Activated CD8-positive, alpha-beta memory T cell treated with anti-CD3 and anti-CD28 coated beads, Interleukin-2, amount 10 ng/mL, durations not matched to agents 7 days and 5 days (primary cell): ENCODE data around the gene MMP28. TPM values are rescaled to one million over a fixed set of nuclear protein-coding genes. Genes with fewer than 3 reads are reported as not detected.

Experiments used
- ATAC-seq: fragments of 150-1000 bp; cut with Tn5 transposase; one replicate; pipeline ENCODE4 v1.10.0; 2021; ENCODE audit warnings: moderate library complexity
- CTCF ChIA-PET: fragments of 350-600 bp; sonication (Branson Sonifier 250); formaldehyde crosslinking; loops from one replicate; lab custom pipeline; 2021; ENCODE audit warnings: antibody characterized with exemption; lab: Charles Lee
- DNase-seq: peaks from one replicate; pipeline ENCODE4 v3.0.0-alpha.2; 2020
- H3K27ac Mint-ChIP-seq: one replicate; pipeline ENCODE4 v1.8.0; 2021; ENCODE audit warnings: mild to moderate bottlenecking, mixed read lengths
- H3K27me3 Mint-ChIP-seq: one replicate; pipeline ENCODE4 v1.8.0; 2021; ENCODE audit warnings: mixed read lengths
- H3K36me3 Mint-ChIP-seq: one replicate; pipeline ENCODE4 v1.8.0; 2021; ENCODE audit warnings: mild to moderate bottlenecking, mixed read lengths
- H3K4me1 Mint-ChIP-seq: one replicate; pipeline ENCODE4 v1.8.0; 2021; ENCODE audit warnings: mixed read lengths
- H3K4me3 Mint-ChIP-seq: one replicate; pipeline ENCODE4 v1.8.0; 2021; ENCODE audit warnings: mild to moderate bottlenecking, moderate library complexity, mixed read lengths
- H3K9me3 Mint-ChIP-seq: one replicate; pipeline ENCODE4 v1.8.0; 2022; ENCODE audit warnings: low read depth, mixed read lengths
- total RNA-seq, 2 experiments: library from RNA; stranded (reverse); gene quantifications; one replicate each; pipeline ENCODE4 v1.2.3, GENCODE V29; 2021

Gene MMP28
- total RNA-seq, 2 experiments from 2014 or later = not detected

GRCh38 chr17:35773129-35773528 is 22.3 kb downstream of the MMP28 start:
- H3K36me3 Mint-ChIP-seq = no peaks in the 10 kb centered on the region
- ATAC-seq (no peak), DNase-seq (no peak)
- CTCF ChIA-PET = interaction anchor here (1.8 kb wide), 1 partner anchor 9 kb away, joined by 6 read pairs; no protein-coding TSS in a partner anchor
- H3K4me3 Mint-ChIP-seq = no peak overlapping the region
- H3K9me3 Mint-ChIP-seq = no peaks in the 10 kb centered on the region
- H3K4me1 Mint-ChIP-seq = no peaks in the 10 kb centered on the region
- no peak overlapping the region for H3K27ac Mint-ChIP-seq
- H3K27me3 Mint-ChIP-seq = peaks cover 45% of the 10 kb centered on the region

GRCh38 chr17:35769895-35770486 is 25.4 kb downstream of the MMP28 start:
- H3K36me3 Mint-ChIP-seq = no peaks in the 10 kb centered on the region
- ATAC-seq = no peak
- H3K4me1 Mint-ChIP-seq = peaks cover 5% of the 10 kb centered on the region
- CTCF ChIA-PET = interaction anchor here (2.1 to 12.5 kb wide), 2 partner anchors 12 to 39 kb away, joined by 5 to 368 read pairs; partner anchors contain the start of gene TAF15
- H3K27me3 Mint-ChIP-seq = peaks cover 26% of the 10 kb centered on the region
- H3K4me3 Mint-ChIP-seq = no peak overlapping the region
- no peaks in the 10 kb centered on the region for H3K9me3 Mint-ChIP-seq
- DNase-seq = no peak
- H3K27ac Mint-ChIP-seq = no peak overlapping the region

- no peak overlapping the region for H3K27ac Mint-ChIP-seq
- CTCF ChIA-PET = interaction anchor here (1.1 to 12.5 kb wide), 3 partner anchors 40 to 456 kb away, joined by 3 to 368 read pairs (median 3); partner anchors contain the start of gene TAF15
- no peaks in the 10 kb centered on the region for H3K36me3 Mint-ChIP-seq
- H3K4me3 Mint-ChIP-seq = no peak overlapping the region
- peaks cover 22% of the 10 kb centered on the region for H3K27me3 Mint-ChIP-seq
- H3K9me3 Mint-ChIP-seq = no peaks in the 10 kb centered on the region
- DNase-seq (no peak), ATAC-seq (no peak)
- H3K4me1 Mint-ChIP-seq = peaks cover 12% of the 10 kb centered on the region
Measured at GRCh38 chr17:35768797-35769196, 26.6 kb downstream of the MMP28 start.

GRCh38 chr17:35766903-35767510 is 28.4 kb downstream of the MMP28 start:
- Mint-ChIP-seq H3K27ac (no peak overlapping the region), H3K36me3 (no peaks in the 10 kb centered on the region), H3K9me3 (no peaks in the 10 kb centered on the region), H3K4me1 (peaks cover 13% of the 10 kb centered on the region), H3K4me3 (no peak overlapping the region), H3K27me3 (peaks cover 7% of the 10 kb centered on the region)
- DNase-seq (no peak), ATAC-seq (no peak)
- CTCF ChIA-PET = interaction anchor here (0.7 to 12.5 kb wide), 11 partner anchors 10 to 188 kb away, joined by 3 to 368 read pairs (median 5); partner anchors contain the start of genes GAS2L2, MMP28, PEX12 and TAF15

GRCh38 chr17:35766489-35766877 is 29.0 kb downstream of the MMP28 start:
- Mint-ChIP-seq H3K36me3 (no peaks in the 10 kb centered on the region), H3K4me3 (no peak overlapping the region), H3K27ac (no peak overlapping the region), H3K27me3 (peaks cover 3% of the 10 kb centered on the region), H3K9me3 (no peaks in the 10 kb centered on the region), H3K4me1 (peaks cover 13% of the 10 kb centered on the region)
- no peak for DNase-seq
- ATAC-seq = no peak
- CTCF ChIA-PET = interaction anchor here (0.8 to 12.5 kb wide), 9 partner anchors 11 to 187 kb away, joined by 3 to 368 read pairs (median 5); partner anchors contain the start of genes GAS2L2, MMP28, PEX12 and TAF15

- no peak overlapping the region for H3K27ac Mint-ChIP-seq
- CTCF ChIA-PET = interaction anchor here (0.8 to 12.5 kb wide), 10 partner anchors 15 to 638 kb away, joined by 3 to 368 read pairs (median 18); partner anchors contain the start of genes GAS2L2, MMP28 and TAF15
- DNase-seq (no peak), ATAC-seq (no peak)
- H3K4me1 Mint-ChIP-seq = peaks cover 13% of the 10 kb centered on the region
- H3K36me3 Mint-ChIP-seq = no peaks in the 10 kb centered on the region
- peaks cover 3% of the 10 kb centered on the region for H3K27me3 Mint-ChIP-seq
- no peaks in the 10 kb centered on the region for H3K9me3 Mint-ChIP-seq
- H3K4me3 Mint-ChIP-seq = no peak overlapping the region
Measured at GRCh38 chr17:35765756-35766488, 29.5 kb downstream of the MMP28 start.

- Mint-ChIP-seq H3K27me3 (peaks cover 3% of the 10 kb centered on the region), H3K4me3 (peak overlapping the region; percentile 76), H3K9me3 (no peaks in the 10 kb centered on the region), H3K27ac (no peak overlapping the region), H3K36me3 (no peaks in the 10 kb centered on the region), H3K4me1 (peaks cover 13% of the 10 kb centered on the region)
- DNase-seq (no peak), ATAC-seq (no peak)
- CTCF ChIA-PET = interaction anchor here (0.8 to 12.5 kb wide), 24 partner anchors 12 to 638 kb away, joined by 3 to 368 read pairs (median 7); partner anchors contain the start of genes GAS2L2, MMP28 and TAF15
Measured at GRCh38 chr17:35765086-35765710, 30.2 kb downstream of the MMP28 start.

GRCh38 chr17:35764123-35764991 is 31.1 kb downstream of the MMP28 start:
- H3K27me3 Mint-ChIP-seq = peaks cover 3% of the 10 kb centered on the region
- no peaks in the 10 kb centered on the region for H3K9me3 Mint-ChIP-seq
- DNase-seq (peak; percentile 90), ATAC-seq (peak; percentile 94)
- peaks cover 13% of the 10 kb centered on the region for H3K4me1 Mint-ChIP-seq
- CTCF ChIA-PET = interaction anchor here (0.6 to 12.5 kb wide), 83 partner anchors 8 to 719 kb away, joined by 3 to 368 read pairs (median 4); partner anchors contain the start of genes CCL4L2, CCL5, GAS2L2 and MMP28
- H3K27ac Mint-ChIP-seq = peak overlapping the region; percentile 54
- peak overlapping the region; percentile 76 for H3K4me3 Mint-ChIP-seq
- H3K36me3 Mint-ChIP-seq = no peaks in the 10 kb centered on the region

- H3K36me3 Mint-ChIP-seq = no peaks in the 10 kb centered on the region
- no peaks in the 10 kb centered on the region for H3K9me3 Mint-ChIP-seq
- ATAC-seq = no peak
- H3K27me3 Mint-ChIP-seq = peaks cover 3% of the 10 kb centered on the region
- peaks cover 13% of the 10 kb centered on the region for H3K4me1 Mint-ChIP-seq
- DNase-seq = no peak
- no peak overlapping the region for H3K27ac Mint-ChIP-seq
- CTCF ChIA-PET = interaction anchor here (0.6 to 12.5 kb wide), 81 partner anchors 8 to 719 kb away, joined by 3 to 368 read pairs (median 4); partner anchors contain the start of genes CCL4L2, CCL5, GAS2L2 and MMP28
- H3K4me3 Mint-ChIP-seq = peak overlapping the region; percentile 76
Measured at GRCh38 chr17:35763767-35764122, 31.7 kb downstream of the MMP28 start.

- Mint-ChIP-seq H3K4me1 (peaks cover 13% of the 10 kb centered on the region), H3K9me3 (no peaks in the 10 kb centered on the region)
- ATAC-seq = no peak
Measured at GRCh38 chr17:35761601-35762000, 33.8 kb downstream of the MMP28 start.

GRCh38 chr17:35760587-35760986 is 34.9 kb downstream of the MMP28 start, which contains the start of gene C17orf50:
Gene C17orf50, plus strand, starts transcription at chr17:35760887. Its CDS starts 55 bp downstream, at chr17:35760942.
- ATAC-seq = no peak
- Mint-ChIP-seq H3K9me3 (no peaks in the 10 kb centered on the region), H3K36me3 (no peaks in the 10 kb centered on the region), H3K4me1 (peaks cover 12% of the 10 kb centered on the region), H3K27ac (no peak within 1 kb of the TSS), H3K27me3 (no peaks in the 10 kb centered on the region), H3K4me3 (no peak within 1 kb of the TSS)
- CTCF ChIA-PET = interaction anchor here (2.9 to 12.5 kb wide), 3 partner anchors 13 to 48 kb away, joined by 13 to 368 read pairs (median 106); partner anchors contain the start of genes MMP28 and TAF15
- no peak for DNase-seq

More at GRCh38 chr17:35761601-35762000, 33.8 kb downstream of the MMP28 start:
- Mint-ChIP-seq H3K4me3 (no peak overlapping the region), H3K27ac (no peak overlapping the region), H3K36me3 (no peaks in the 10 kb centered on the region), H3K27me3 (no peaks in the 10 kb centered on the region)
- CTCF ChIA-PET = interaction anchor here (2.9 to 12.5 kb wide), 3 partner anchors 14 to 47 kb away, joined by 13 to 368 read pairs (median 106); partner anchors contain the start of genes MMP28 and TAF15
- no peak for DNase-seq
